ENCODE measurements around the gene USP7. TPM values are rescaled to one million over a fixed set of nuclear protein-coding genes. Genes with fewer than 3 reads are reported as not detected.

Gene USP7
- 106 TPM for total RNA-seq

GRCh38 chr16:8963821-8964441, at the start of gene USP7:
Gene USP7 (minus strand): TSS chr16:8963906. CDS start chr16:8963285, 621 bp downstream.

GRCh38 chr16:8882041-8882617, 81.6 kb downstream of the USP7 start, which contains the start of gene LITAFD:
Gene LITAFD (plus strand): TSS chr16:8882351. CDS start chr16:8884356, 2,005 bp downstream.

GRCh38 chr16:8868416-8869211, 95.1 kb downstream of the USP7 start, which contains the start of gene CARHSP1:
Gene CARHSP1 (minus strand): TSS chr16:8869006. CDS start chr16:8859328, 9,678 bp downstream.

Other genes with a start within 250 kb of the USP7 start
- 8.5 TPM for gene TMEM186, start 166.3 kb downstream of the USP7 start, total RNA-seq
- gene PMM2, start 166.1 kb downstream of the USP7 start, total RNA-seq, result 8.1 TPM
- gene CARHSP1, start 94.9 kb downstream of the USP7 start, total RNA-seq, result 95.0 TPM
- not detected for gene LITAFD, start 81.6 kb downstream of the USP7 start, total RNA-seq
- gene HAPSTR1, start 127.7 kb upstream of the USP7 start, total RNA-seq, result 112 TPM

Data from diencephalon (tissue), 1 donor.